Femur (tissue), 1 donor: ENCODE measurements around the gene NSUN3.
"Not testable (repeated sequence)": the region's sequence is repeated elsewhere in the genome, so short reads cannot be mapped to it uniquely, and the experiment has no call there.

Source experiments
- DNase-seq: peaks from one replicate; pipeline ENCODE4 v3.0.0-alpha.2; 2017

Gene NSUN3

GRCh38 chr3:94069194-94069813 lies 6.4 kb downstream of the NSUN3 start:
- no peak for DNase-seq

GRCh38 chr3:94070341-94070911 lies 7.6 kb downstream of the NSUN3 start:
- no peak for DNase-seq

- DNase-seq = no peak
These were observed 8.9 kb downstream of the NSUN3 start for GRCh38 chr3:94071713-94072284.

GRCh38 chr3:94076055-94076454 lies 13.2 kb downstream of the NSUN3 start:
- DNase-seq = no peak

- DNase-seq = not testable (repeated sequence)
These were observed 17.7 kb downstream of the NSUN3 start for GRCh38 chr3:94080552-94080951.

- DNase-seq = no peak
These were observed 19.0 kb downstream of the NSUN3 start for GRCh38 chr3:94081884-94082283.

GRCh38 chr3:94082391-94082937 lies 19.6 kb downstream of the NSUN3 start:
- no peak for DNase-seq

GRCh38 chr3:94083261-94083660 lies 20.4 kb downstream of the NSUN3 start:
- no peak for DNase-seq

GRCh38 chr3:94089126-94089525 lies 26.3 kb downstream of the NSUN3 start:
- no peak for DNase-seq

- no peak for DNase-seq
These were observed 29.2 kb downstream of the NSUN3 start for GRCh38 chr3:94092086-94092485.

GRCh38 chr3:94093151-94093550 lies 30.3 kb downstream of the NSUN3 start:
- DNase-seq = no peak

- no peak for DNase-seq
These were observed 32.2 kb downstream of the NSUN3 start for GRCh38 chr3:94095111-94095510.

- DNase-seq = no peak
These were observed 35.6 kb downstream of the NSUN3 start for GRCh38 chr3:94098452-94098851.

GRCh38 chr3:94099311-94099710 lies 36.5 kb downstream of the NSUN3 start:
- no peak for DNase-seq

- no peak for DNase-seq
These were observed 39.0 kb downstream of the NSUN3 start for GRCh38 chr3:94101860-94102259.

GRCh38 chr3:94106268-94106667 lies 43.4 kb downstream of the NSUN3 start:
- no peak for DNase-seq

GRCh38 chr3:94110232-94110631 lies 47.4 kb downstream of the NSUN3 start:
- DNase-seq = not testable (repeated sequence)

GRCh38 chr3:94110854-94111253 lies 48.0 kb downstream of the NSUN3 start:
- no peak for DNase-seq

GRCh38 chr3:94114666-94115065 lies 51.8 kb downstream of the NSUN3 start:
- DNase-seq = no peak

- DNase-seq = no peak
These were observed 52.6 kb downstream of the NSUN3 start for GRCh38 chr3:94115482-94115881.

GRCh38 chr3:94117729-94118128 lies 54.9 kb downstream of the NSUN3 start:
- no peak for DNase-seq

GRCh38 chr3:94118390-94118789 lies 55.5 kb downstream of the NSUN3 start:
- DNase-seq = no peak

GRCh38 chr3:94121161-94121560 lies 58.3 kb downstream of the NSUN3 start:
- no peak for DNase-seq

GRCh38 chr3:94127115-94127514 lies 64.3 kb downstream of the NSUN3 start:
- no peak for DNase-seq
